ENCODE data around the gene VIP.

VIP gene

DNA sequence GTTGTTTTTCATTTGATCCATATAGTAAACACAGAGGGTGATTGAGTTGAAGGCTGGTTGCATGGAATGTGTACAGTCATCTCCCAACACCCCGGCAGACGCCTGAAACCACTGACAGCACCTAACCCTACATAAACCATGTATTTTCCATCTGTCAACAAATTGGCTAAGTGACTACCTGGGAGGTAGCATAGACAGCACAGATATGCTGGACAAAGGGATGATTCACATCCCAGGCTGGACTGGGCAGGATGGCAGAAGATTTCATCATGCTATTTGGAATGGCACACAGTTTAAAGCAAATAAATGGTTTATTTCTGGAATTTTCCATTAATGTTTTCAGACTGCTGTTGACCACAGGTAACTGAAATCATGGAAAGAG lies 4.4 kb upstream of the VIP start:
- Histone ChIP-seq H3K4me3 (no peak overlapping the region), H3K27ac (no peak overlapping the region)
- no peak for DNase-seq (ENCODE audit: low spot score)
- TF ChIP-seq, protein P1, sequence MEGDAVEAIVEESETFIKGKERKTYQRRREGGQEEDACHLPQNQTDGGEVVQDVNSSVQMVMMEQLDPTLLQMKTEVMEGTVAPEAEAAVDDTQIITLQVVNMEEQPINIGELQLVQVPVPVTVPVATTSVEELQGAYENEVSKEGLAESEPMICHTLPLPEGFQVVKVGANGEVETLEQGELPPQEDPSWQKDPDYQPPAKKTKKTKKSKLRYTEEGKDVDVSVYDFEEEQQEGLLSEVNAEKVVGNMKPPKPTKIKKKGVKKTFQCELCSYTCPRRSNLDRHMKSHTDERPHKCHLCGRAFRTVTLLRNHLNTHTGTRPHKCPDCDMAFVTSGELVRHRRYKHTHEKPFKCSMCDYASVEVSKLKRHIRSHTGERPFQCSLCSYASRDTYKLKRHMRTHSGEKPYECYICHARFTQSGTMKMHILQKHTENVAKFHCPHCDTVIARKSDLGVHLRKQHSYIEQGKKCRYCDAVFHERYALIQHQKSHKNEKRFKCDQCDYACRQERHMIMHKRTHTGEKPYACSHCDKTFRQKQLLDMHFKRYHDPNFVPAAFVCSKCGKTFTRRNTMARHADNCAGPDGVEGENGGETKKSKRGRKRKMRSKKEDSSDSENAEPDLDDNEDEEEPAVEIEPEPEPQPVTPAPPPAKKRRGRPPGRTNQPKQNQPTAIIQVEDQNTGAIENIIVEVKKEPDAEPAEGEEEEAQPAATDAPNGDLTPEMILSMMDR (IDR thresholded peaks at IDR 0.05): no peak

DNA sequence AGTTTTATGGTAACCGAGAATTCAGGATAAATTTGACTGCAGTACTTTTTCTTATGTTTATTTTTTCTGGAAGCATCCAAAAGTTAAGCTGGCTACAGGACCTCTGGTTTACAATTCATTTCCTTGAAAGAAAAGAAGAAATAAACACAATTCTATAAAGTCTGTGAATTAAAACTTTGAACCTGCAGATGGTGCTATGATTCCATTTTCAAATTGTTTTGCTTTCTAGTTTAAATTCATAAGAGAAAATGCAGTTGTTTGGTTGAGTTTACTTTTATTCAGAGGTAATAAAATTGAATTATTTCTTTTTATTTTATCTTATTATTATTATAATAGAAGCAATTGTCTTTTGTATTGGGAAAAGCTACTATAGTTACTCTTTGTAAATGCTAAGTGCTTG lies 1.8 kb upstream of the VIP start:
- Histone ChIP-seq H3K27ac (no peak overlapping the region), H3K4me3 (no peak overlapping the region)
- no peak for DNase-seq (ENCODE audit: low spot score)
- TF ChIP-seq, protein P1 (IDR thresholded peaks at IDR 0.05): no peak

DNA sequence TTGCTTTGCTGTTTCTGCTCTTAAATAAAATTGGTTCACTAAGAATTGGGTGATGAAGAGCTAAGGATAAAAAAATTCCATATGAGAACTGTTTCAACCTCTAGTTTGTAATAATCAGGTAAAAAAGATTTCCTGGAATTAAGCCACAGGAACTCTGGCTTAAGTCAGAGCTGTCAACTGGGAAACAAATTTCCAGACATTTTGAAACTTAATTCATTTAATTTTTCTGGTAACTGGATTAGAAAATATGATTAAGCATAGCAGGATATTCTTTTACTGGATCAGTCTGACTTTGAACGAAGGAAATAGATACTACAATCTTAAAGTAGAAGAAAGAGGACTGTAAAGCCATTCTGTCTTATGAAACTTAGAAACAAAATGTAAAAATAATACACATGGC lies 1.3 kb upstream of the VIP start:
- TF ChIP-seq, protein P1 (IDR thresholded peaks at IDR 0.05): no peak
- no peak for DNase-seq (ENCODE audit: low spot score)
- H3K27ac ChIP-seq: no peak overlapping the region
- no peak overlapping the region for H3K4me3 ChIP-seq

DNA sequence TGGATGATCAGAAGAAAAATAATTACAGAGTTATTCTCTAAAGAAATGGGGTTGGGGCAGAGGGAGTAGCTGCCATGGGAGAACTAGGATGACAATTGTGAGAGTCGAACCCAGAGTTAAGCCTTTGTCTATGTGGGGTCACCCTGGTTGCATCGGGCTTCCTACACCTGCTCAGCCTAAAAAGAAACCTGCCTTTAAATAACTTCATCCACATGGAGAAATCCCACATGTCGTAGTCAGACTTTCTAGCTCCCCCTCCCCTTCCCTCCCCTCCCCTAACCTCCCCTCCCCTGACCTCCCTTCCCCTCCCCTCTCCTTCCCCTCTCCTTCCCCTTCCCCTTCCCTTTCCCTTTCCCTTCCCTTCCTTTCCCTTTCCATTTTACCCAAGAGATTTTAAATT lies 14.7 kb downstream of the VIP start:
- Histone ChIP-seq H3K4me3 (no peak overlapping the region), H3K27ac (no peak overlapping the region)
- TF ChIP-seq, protein P1 (IDR thresholded peaks at IDR 0.05): no peak
- DNase-seq (ENCODE audit: low spot score): no peak

DNA sequence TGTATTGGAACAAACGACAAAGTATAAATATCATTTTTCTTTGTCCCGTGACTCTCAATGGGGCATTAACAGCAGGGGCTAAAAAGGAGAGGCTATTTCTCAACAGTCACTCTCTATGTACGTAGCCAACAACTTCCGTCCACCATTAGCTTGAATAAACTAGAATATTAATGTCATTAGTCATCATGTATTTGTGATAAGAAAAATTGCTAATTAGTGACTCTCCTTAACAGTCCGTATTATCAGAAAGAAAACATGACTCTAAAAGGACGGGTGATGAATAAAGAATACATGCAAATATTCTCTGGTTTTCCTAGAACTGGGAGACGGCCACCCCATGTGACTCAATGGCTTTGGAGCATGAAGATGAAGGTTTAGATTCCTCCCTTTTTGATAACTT lies 18.6 kb downstream of the VIP start:
- Histone ChIP-seq H3K4me3 (no peak overlapping the region), H3K27ac (no peak overlapping the region)
- TF ChIP-seq, protein P1 (IDR thresholded peaks at IDR 0.05): no peak
- DNase-seq (ENCODE audit: low spot score): no peak

DNA sequence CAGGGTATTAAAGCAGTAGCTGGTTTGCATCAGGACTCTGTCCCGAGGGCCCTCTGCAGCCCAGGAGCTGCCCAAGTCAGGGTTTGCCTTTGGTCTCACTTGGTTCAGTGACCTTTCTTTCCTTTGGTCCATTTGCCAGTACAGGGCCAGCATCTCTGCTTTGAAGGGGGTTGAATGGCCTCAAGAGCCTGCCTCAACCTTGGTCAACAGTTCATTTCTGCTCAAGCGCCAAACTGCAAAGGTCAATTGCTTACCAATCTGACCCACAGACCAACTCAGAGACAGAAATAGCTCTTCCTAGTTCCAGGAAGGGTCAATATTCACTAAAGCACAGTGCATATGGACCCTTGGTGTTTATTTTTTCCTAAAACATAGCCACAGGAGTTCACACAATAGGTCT lies 19.4 kb downstream of the VIP start:
- DNase-seq (ENCODE audit: low spot score): no peak
- no peak overlapping the region for H3K27ac ChIP-seq
- no peak overlapping the region for H3K4me3 ChIP-seq
- TF ChIP-seq, protein P1 (IDR thresholded peaks at IDR 0.05): no peak

DNA sequence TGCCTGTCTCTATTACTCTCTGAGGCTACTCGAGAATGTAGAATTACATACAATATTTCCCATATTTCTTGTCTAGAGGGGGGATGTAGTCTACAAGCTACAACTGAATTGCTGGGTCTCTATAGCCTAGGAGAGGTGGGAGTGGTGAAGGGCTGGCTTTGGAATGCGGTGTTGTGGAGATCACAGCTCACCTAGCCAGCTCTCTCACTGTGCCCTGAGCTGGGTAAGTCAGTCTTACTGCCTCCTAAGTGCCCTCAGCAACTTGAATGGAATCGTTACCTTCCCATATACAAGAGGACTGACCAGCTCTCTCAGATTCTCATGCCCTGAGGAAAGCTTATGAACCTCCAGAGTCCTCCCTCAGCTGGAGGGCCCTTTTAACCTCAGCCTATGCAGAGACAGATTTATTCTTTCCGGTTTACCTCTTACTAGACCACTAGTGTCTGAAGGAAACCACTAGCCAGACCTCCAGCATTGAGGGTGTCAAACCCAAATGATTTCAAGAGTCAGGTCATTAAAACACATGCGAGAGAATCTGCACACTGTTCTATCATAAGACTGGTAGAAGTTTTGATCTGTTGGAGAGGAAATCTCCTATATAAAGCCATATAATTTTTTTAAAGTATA lies 20.6 kb downstream of the VIP start:
- Histone ChIP-seq H3K4me3 (no peak overlapping the region), H3K27ac (no peak overlapping the region)
- DNase-seq (ENCODE audit: low spot score): no peak
- TF ChIP-seq, protein P1 (IDR thresholded peaks at IDR 0.05): no peak
